DLD1 (cell line): Measurements from ENCODE around the gene CACNA1D.

Source experiments
- in situ Hi-C: cut with HindIII; loops from 2 replicates; pipeline ENCODE4 v1.10.0; 2017; ENCODE audit warnings: low sequenced_read_pairs

CACNA1D gene

GRCh38 chr3:53677413-53677812, 183.0 kb downstream of the CACNA1D start:
- in situ Hi-C loops, result no loop called here

- in situ Hi-C loops, result no loop called here
Measured at GRCh38 chr3:53680028-53680427, 185.6 kb downstream of the CACNA1D start.

- in situ Hi-C loops, result no loop called here
Measured at GRCh38 chr3:53682807-53683206, 188.4 kb downstream of the CACNA1D start.

GRCh38 chr3:53688066-53688465, 193.7 kb downstream of the CACNA1D start:
- in situ Hi-C loops, result no loop called here

DNA sequence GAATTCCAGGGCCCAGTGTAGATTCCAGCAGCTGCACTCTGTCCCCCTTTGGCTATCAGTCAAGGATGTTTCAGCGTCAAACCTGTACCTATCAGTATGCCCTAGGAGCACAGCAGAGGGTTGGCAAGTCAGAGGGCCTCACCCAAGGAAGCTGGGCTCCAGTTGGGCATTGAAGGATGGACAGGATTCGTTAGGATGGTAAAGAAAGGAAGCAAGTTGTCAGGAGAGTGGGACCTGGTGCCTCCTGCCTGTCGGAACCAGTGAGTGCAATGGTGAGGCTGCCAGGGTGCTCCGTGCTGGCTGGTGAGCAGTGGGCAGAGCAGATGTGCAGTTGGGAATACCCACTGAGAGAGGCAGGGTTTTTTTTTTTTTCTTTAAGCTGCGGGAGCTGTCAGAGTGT, 194.6 kb downstream of the CACNA1D start:
- in situ Hi-C loops, result no loop called here

DNA sequence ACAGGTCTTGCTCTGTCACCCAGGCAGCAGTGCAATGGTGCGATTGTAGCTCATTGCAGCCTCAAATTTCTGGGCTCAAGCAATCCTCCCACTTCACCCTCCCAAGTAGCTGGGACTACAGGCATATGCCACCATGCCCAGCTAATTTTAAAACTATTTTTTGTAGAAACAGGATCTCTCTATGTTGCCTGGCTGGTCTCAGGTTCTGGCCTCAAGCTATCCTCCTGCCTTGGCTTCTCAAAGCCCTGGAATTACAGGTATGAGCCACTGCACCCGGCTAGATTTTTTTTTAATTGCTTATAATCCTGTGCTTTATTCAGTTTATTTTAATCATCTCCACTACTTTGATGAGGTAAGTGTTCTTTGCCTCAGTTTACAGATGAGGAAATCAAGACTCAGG, 195.3 kb downstream of the CACNA1D start:
- in situ Hi-C loops, result no loop called here

DNA sequence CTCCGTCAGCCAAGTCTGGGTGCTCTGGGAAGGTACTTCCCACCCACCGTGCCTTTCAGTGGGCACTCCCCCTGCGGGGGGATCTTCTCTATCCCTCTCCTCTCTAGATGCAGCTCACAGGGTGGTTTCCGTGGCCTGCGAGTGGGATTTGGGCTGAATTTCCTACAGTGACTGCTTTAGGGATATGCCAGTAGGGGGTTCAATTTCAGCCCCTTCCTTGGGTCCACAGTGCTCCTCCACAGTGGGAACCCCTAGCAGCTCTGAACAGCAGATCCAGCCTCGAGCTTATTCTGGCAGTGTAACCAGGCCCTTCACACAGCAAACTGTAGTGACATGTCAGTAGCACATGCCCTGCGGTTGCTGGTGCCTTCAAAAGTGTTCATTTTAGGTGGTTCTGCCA, 196.1 kb downstream of the CACNA1D start:
- in situ Hi-C loops, result no loop called here

GRCh38 chr3:53691349-53691748, 196.9 kb downstream of the CACNA1D start:
- in situ Hi-C loops, result no loop called here

DNA sequence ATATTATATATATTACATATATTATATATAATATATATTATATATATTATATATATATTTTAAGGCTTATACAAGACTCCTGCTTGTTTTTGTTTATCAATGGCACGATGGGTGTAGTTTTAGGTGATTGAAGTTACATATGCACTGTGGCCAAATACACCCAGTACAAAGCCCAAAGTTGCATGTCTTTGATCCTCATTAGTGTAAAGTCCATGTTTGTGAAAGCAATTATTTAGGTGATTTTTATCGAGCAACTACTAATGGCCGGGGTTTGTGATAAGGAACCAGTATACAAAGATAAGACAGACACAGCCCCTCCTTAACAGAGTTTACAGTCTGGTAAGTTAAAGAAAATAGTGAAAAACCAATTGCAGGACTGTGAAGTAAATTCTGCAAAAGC, 197.5 kb downstream of the CACNA1D start:
- in situ Hi-C loops, result no loop called here

DNA sequence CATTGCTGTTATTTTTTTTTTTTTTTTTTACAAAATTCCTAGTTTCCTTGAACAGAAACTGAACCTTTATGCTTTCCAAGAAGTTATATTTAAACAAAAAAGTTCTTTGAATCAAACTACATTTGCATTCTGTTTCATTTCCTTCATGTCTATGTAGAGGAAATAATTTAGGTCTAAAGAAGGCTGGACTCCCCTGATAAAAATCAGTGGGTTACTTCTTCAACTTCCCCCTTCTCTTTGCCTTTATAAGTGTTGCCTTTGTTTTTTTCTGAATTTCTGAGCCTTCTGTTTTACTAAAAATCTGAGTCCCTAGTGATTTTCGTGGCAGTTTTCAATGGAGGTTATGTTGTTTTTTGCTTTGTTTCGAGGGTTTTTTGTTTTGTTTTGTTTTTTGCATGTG, 199.0 kb downstream of the CACNA1D start:
- in situ Hi-C loops, result no loop called here

DNA sequence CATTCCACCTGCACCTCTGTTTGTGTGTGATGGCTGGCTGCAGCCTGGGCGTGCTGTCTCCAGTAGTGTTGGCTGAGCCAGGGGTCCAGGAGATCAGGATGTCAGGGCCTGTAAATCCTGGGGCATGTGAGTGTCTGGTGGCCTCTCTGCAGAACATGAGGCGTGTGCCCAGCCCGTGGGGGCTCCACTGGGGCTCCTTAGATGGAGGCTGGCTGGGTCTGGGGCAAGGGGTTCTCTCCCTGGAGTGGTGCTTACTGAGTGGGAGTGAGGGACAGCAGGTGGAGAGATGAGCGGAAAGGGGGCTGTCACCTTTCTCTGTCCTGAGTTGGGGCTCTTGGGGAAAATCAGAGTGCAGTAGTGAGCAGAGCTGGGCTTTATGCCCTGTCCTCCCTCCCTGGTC, 199.6 kb downstream of the CACNA1D start:
- in situ Hi-C loops, result no loop called here

DNA sequence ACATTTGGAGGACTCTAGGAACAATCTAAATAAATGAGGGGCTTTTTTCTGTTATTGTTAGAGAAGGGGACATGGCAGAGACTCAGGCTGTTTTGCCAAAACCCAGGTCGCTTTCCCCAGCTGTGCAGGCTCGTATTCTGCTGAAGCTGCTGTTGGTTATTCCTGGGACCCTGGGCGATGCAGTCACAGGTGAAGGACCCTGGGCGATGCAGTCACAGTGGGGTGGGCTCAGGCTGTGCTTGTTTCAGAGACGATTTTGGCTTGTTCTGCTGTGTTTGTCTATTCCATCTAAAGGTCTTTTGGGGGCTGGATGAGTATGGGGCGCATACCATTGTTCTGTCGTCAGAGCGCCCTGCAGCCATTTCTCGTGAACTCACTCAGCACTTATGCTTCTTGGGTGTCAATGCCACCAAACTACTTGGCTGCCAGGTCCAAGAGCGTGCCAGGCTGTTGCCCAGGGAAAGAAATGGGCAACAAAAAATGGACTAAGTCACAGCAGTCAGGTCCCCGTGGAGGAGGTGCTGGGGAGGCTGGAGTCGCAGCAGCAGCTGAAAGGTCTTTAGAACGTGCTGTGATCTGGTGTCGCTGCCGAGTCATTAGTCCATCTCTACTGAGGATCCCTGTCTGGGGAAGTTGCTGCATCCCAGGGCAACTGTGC, 200.4 kb downstream of the CACNA1D start:
- in situ Hi-C loops, result no loop called here

DNA sequence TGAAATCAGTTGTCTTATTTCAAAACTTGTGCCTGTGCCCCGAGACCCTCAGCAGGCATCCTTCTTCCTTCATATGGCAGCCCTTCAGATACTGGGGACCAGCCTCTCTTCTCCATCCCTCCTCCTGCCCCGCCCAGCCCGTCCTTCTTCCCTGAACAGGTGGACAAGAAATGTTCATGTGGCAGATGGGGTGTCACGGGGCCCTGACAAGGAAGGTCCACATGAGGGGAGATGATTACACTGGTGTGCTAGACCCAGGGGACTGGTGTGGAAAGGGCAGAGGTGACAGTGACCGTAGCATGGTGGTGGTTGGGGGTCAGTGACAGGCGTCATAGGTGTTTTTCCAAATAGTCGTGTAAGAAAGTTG, 200.9 kb downstream of the CACNA1D start:
- in situ Hi-C loops, result no loop called here

- in situ Hi-C loops, result no loop called here
Measured at GRCh38 chr3:53696401-53697172, 202.2 kb downstream of the CACNA1D start.

GRCh38 chr3:53700441-53700840, 206.0 kb downstream of the CACNA1D start:
- in situ Hi-C loops, result no loop called here

GRCh38 chr3:53702776-53703530, 208.5 kb downstream of the CACNA1D start:
- in situ Hi-C loops, result no loop called here

DNA sequence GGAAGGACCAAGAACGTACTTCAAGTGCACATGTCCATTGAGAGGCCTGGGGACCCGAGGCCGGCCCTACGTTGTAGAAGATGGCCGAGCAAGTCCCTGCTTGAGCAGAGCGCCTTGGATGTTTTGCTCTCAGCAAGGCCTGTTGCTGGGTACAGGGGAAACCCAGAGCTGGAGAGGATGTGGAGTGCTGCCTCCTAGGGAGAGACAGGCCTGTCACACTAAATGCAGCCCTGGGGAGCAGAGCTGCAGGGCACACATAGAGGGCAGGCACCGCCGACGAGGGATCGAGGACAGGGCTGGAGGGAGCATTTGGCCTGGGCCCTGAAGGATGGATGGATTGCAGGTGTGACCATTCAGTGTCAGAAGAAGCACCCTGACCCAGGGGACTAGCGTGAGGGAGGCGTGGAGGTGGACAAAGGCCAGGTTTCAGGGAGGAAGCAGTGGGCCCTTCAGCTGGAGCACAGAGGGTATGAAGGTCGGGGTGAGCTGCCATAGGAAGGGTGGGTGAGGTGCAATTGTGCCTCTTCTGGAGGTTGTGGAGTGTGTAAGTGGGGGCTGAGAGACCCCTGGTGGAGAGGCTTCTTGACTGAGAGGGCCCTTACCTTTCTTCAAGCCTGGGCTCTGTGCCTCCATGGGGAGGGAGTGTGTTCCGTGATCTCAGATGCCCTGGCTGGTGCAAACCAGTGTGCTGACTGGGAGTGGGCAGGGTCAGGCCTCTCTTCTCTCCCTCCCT, 209.4 kb downstream of the CACNA1D start:
- in situ Hi-C loops, result no loop called here

- in situ Hi-C loops, result no loop called here
Measured at GRCh38 chr3:53704363-53704725, 209.9 kb downstream of the CACNA1D start.

GRCh38 chr3:53705024-53705745, 210.8 kb downstream of the CACNA1D start:
- in situ Hi-C loops, result no loop called here

- in situ Hi-C loops, result no loop called here
Measured at GRCh38 chr3:53705774-53706173, 211.4 kb downstream of the CACNA1D start.

DNA sequence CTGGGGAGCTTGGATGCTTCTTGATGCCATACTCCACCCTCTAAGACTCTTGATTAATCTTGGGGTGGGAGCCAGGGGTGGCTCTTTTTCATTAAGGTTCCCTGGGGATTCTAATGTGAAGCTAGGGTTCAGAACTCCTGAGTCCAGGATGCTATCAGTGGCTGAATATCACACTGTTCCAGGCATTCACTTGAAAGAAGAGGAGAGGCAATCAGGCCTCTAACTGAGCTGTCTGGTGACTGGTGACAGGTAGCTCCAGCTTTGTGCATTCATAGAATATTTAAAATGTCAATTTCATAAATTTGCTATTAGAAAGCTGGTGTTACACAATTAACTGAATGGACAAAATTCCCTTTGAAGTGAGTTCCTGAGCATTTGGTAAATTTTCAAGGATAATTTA, 212.8 kb downstream of the CACNA1D start:
- in situ Hi-C loops, result no loop called here
